Measurements from ENCODE around the gene RHNO1.

GRCh38 chr12:2854669-2855453 lies 22.2 kb upstream of the RHNO1 start:
- no peak for TF ChIP-seq ZNF232 (CRISPR knock-in tag; IDR thresholded peaks at IDR 0.05)
- no peak for TF ChIP-seq MLX (CRISPR knock-in tag; IDR thresholded peaks at IDR 0.05)

Data from WTC11 (cell line).